Keratinocyte (primary cell): ENCODE results near the gene FBXO7. TPM values are rescaled to one million over a fixed set of nuclear protein-coding genes. Genes with fewer than 3 reads are reported as not detected.

Experiments
- DNase-seq: peaks from one replicate; pipeline ENCODE4 v3.0.0-alpha.2; 2011; ENCODE audit warnings: low read depth, missing footprints, low spot score
- FAIRE-seq: peaks from 2 replicates; lab custom pipeline; 2011; peaks lifted over from hg19 to GRCh38; lab: Jason Lieb, UNC
- H2AFZ ChIP-seq: 2 replicates; pipeline ENCODE4 v1.6.0; 2012; ENCODE audit warnings: low read length, control low read depth, inconsistent platforms; ENCODE audit not compliant: control insufficient read depth
- H3K27ac ChIP-seq: 2 replicates; pipeline ENCODE4 v1.5.1; 2011; ENCODE audit warnings: low read length; ENCODE audit not compliant: control insufficient read depth, insufficient read depth
- H3K27me3 ChIP-seq: 3 replicates; pipeline ENCODE4 v1.6.0; 2011; ENCODE audit warnings: low read length; ENCODE audit not compliant: control insufficient read depth, insufficient read depth; ENCODE audit errors: extremely low read depth
- H3K36me3 ChIP-seq, 2 experiments: 2 replicates in 1 of 2; 3 replicates in 1 of 2; pipeline ENCODE4 v1.5.1; 2011; ENCODE audit warnings: low read length in 2 of 2, mild to moderate bottlenecking in 1 of 2; ENCODE audit not compliant: control insufficient read depth in 2 of 2, insufficient read depth in 2 of 2; ENCODE audit errors: extremely low read depth in 1 of 2
- H3K4me1 ChIP-seq: 3 replicates; pipeline ENCODE4 v1.5.1; 2011; ENCODE audit warnings: low read length; ENCODE audit not compliant: control insufficient read depth, insufficient read depth; ENCODE audit errors: extremely low read depth
- H3K4me2 ChIP-seq: 3 replicates; pipeline ENCODE4 v1.6.0; 2011; ENCODE audit warnings: low read depth, low read length; ENCODE audit not compliant: control insufficient read depth, insufficient read depth; ENCODE audit errors: extremely low read depth
- H3K4me3 ChIP-seq, 3 experiments: fragments of 200-600 bp in 1 of 3; sonication (generic) in 1 of 3; 2 replicates in 2 of 3; 3 replicates in 1 of 3; pipeline ENCODE4 v1.5.1; 2011 to 2016; ENCODE audit warnings: low read length in 3 of 3, mild to moderate bottlenecking in 3 of 3, control low read depth in 2 of 3, inconsistent platforms in 1 of 3, low read depth in 1 of 3, mixed read lengths in 1 of 3, mixed run types in 1 of 3, moderate library complexity in 1 of 3; ENCODE audit not compliant: control insufficient read depth in 2 of 3, insufficient read depth in 2 of 3; ENCODE audit errors: extremely low read depth in 1 of 3
- H3K79me2 ChIP-seq: 2 replicates; pipeline ENCODE4 v1.6.0; 2012; ENCODE audit warnings: low read length; ENCODE audit not compliant: control insufficient read depth, insufficient read depth
- H3K9ac ChIP-seq: 3 replicates; pipeline ENCODE4 v1.6.0; 2011; ENCODE audit warnings: low read length; ENCODE audit not compliant: control insufficient read depth, insufficient read depth; ENCODE audit errors: extremely low read depth
- H3K9me1 ChIP-seq: 3 replicates; pipeline ENCODE4 v1.6.0; 2011; ENCODE audit warnings: low read length; ENCODE audit not compliant: control insufficient read depth, insufficient read depth; ENCODE audit errors: extremely low read depth
- H3K9me3 ChIP-seq: 2 replicates; pipeline ENCODE4 v1.5.1; 2012; ENCODE audit warnings: low read depth, low read length; ENCODE audit not compliant: control insufficient read depth
- H4K20me1 ChIP-seq: 3 replicates; pipeline ENCODE4 v1.6.0; 2011; ENCODE audit warnings: low read length; ENCODE audit not compliant: control insufficient read depth, insufficient read depth; ENCODE audit errors: extremely low read depth
- CTCF ChIP-seq, 3 experiments: IDR thresholded peaks in 1 of 3; conservative IDR thresholded peaks in 1 of 3; optimal IDR thresholded peaks in 1 of 3; 2 replicates in 2 of 3; 3 replicates in 1 of 3; pipeline versions ENCODE3 to v1.5.1; 2011; ENCODE audit warnings: low read length in 3 of 3, mild to moderate bottlenecking in 3 of 3, moderate library complexity in 2 of 3, control low read depth in 1 of 3, inconsistent platforms in 1 of 3; ENCODE audit not compliant: insufficient read depth in 2 of 3; ENCODE audit errors: extremely low read depth in 1 of 3
- EZH2 ChIP-seq: IDR thresholded peaks from one replicate; pipeline ENCODE4 v1.6.1; 2012; ENCODE audit warnings: inconsistent platforms, mild to moderate bottlenecking, low read length, moderate library complexity
- dilution Hi-C: fragments of 300-500 bp; cut with MboI; formaldehyde crosslinking; loops from one replicate; pipeline ENCODE4 v1.7.0; 2020; ENCODE audit warnings: low sequenced_read_pairs; ENCODE audit not compliant: extremely low pct_ligation_motif_present
- polyA plus RNA-seq, 5 experiments: library from polyadenylated mRNA; depleted of rRNA in 3 of 5; stranded (reverse) in 3 of 5; stranded (forward) in 1 of 5; unstranded in 1 of 5; fragments of >200 nt; gene quantifications; 1 replicate in 1 of 5; 2 replicates in 3 of 5; 3 replicates in 1 of 5; pipeline versions ENCODE4 v1.2.1 to v1.2.3, GENCODE V29; 2011 to 2012; ENCODE audit warnings: missing spikeins in 2 of 5, low read depth in 1 of 5, low replicate concordance in 1 of 5

The FBXO7 gene
- polyA plus RNA-seq, 1 donor (not counting 4 experiments of a cell fraction or from before 2014, with no cell fraction given): 106 TPM

- Histone ChIP-seq H2AFZ (no peak overlapping the region), H3K9me3 (no peaks in the 10 kb centered on the region), H3K9ac (no peak overlapping the region), H3K27me3 (no peaks in the 10 kb centered on the region), H3K4me1 (peaks cover 10% of the 10 kb centered on the region), H3K4me2 (no peak overlapping the region), H3K79me2 (peaks cover 24% of the 10 kb centered on the region), H3K4me3 (no peak overlapping the region), H3K9me1 (no peaks in the 10 kb centered on the region), H4K20me1 (peaks cover 13% of the 10 kb centered on the region), H3K36me3 (peaks cover 15 to 22% of the 10 kb centered on the region in 2 experiments), H3K27ac (no peak overlapping the region)
- dilution Hi-C loops: no loop called here
- TF ChIP-seq CTCF (optimal IDR thresholded peaks at IDR 0.05 in 1 of 3, IDR thresholded peaks at IDR 0.05 in 1 of 3, conservative IDR thresholded peaks at IDR 0.05 in 1 of 3; ENCODE audit: extremely low read depth in 1 of 3, insufficient read depth in 2 of 3, low read length in 3 of 3): no peak
- FAIRE-seq (no peak), DNase-seq (no peak)
These were observed 12.8 kb downstream of the FBXO7 start for GRCh38 chr22:32487461-32487860.

- FAIRE-seq (no peak), DNase-seq (no peak)
- dilution Hi-C loops: no loop called here
- no peaks in the 10 kb centered on the region for H3K9me3 ChIP-seq
- no peak overlapping the region for H3K27ac ChIP-seq
- H3K4me2 ChIP-seq: no peak overlapping the region
- no peak overlapping the region for H3K4me3 ChIP-seq
- no peaks in the 10 kb centered on the region for H3K4me1 ChIP-seq
- no peak overlapping the region for H3K9ac ChIP-seq
- H3K9me1 ChIP-seq: no peaks in the 10 kb centered on the region
- no peaks in the 10 kb centered on the region for H4K20me1 ChIP-seq
- peaks cover 21 to 29% of the 10 kb centered on the region in 2 experiments for H3K36me3 ChIP-seq
- no peak for TF ChIP-seq CTCF (optimal IDR thresholded peaks at IDR 0.05 in 1 of 3, IDR thresholded peaks at IDR 0.05 in 1 of 3, conservative IDR thresholded peaks at IDR 0.05 in 1 of 3; ENCODE audit: extremely low read depth in 1 of 3, insufficient read depth in 2 of 3, low read length in 3 of 3)
- no peak for TF ChIP-seq EZH2
- peaks cover 8% of the 10 kb centered on the region for H3K79me2 ChIP-seq
- no peaks in the 10 kb centered on the region for H3K27me3 ChIP-seq
- no peak overlapping the region for H2AFZ ChIP-seq
These were observed 14.8 kb downstream of the FBXO7 start for GRCh38 chr22:32489377-32489776.
